ENCODE results near the gene THSD7A. TPM values are rescaled to one million over a fixed set of nuclear protein-coding genes. Genes with fewer than 3 reads are reported as not detected.

Gene THSD7A
- total RNA-seq, 4 donors from 2014 or later, result 3.9 to 12.3 (median 5.9) TPM

DNA sequence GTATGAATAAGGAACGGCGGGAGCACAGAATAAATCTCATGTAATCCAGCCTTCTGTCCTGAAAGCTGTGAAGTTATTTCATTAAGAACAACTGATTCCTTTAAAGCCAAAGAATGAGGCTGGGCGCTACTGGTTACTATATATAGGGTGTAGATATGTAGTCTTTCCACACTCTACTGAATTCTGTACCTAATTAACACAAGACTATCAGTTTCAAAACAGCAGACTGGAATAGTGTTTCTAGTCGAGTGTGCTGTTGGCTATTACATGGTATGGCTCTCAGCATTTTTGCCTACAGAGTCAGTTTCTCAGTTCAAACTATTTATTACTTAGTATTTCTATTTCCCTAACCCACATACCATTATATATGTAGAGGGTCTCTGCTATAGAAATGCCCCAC lies 163.3 kb downstream of the THSD7A start:
- TF ChIP-seq, protein P1, sequence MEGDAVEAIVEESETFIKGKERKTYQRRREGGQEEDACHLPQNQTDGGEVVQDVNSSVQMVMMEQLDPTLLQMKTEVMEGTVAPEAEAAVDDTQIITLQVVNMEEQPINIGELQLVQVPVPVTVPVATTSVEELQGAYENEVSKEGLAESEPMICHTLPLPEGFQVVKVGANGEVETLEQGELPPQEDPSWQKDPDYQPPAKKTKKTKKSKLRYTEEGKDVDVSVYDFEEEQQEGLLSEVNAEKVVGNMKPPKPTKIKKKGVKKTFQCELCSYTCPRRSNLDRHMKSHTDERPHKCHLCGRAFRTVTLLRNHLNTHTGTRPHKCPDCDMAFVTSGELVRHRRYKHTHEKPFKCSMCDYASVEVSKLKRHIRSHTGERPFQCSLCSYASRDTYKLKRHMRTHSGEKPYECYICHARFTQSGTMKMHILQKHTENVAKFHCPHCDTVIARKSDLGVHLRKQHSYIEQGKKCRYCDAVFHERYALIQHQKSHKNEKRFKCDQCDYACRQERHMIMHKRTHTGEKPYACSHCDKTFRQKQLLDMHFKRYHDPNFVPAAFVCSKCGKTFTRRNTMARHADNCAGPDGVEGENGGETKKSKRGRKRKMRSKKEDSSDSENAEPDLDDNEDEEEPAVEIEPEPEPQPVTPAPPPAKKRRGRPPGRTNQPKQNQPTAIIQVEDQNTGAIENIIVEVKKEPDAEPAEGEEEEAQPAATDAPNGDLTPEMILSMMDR (IDR thresholded peaks at IDR 0.05), result no peak
- ATAC-seq (ENCODE audit: low FRiP score) (no peak), DNase-seq (ENCODE audit: low spot score) (no peak)

DNA sequence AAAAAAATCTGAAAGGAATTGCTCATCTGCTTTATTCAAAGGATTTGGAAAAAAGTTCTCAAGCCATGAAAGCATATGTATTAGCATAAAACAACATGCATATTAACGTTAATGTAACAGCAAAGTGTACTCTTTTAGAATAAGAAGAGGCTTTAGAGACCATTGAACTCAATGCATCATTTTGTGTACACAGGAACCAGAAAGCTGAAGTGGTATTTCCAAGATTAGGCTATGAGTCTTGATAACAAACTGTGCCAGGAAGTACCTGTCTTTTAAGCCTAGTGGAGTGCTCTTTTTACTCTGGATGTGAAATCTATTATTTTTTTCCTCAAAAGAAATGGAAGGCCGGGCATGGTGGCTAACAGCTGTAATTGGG lies 164.2 kb downstream of the THSD7A start:
- ATAC-seq (ENCODE audit: low FRiP score) (no peak), DNase-seq (ENCODE audit: low spot score) (no peak)
- TF ChIP-seq, protein P1 (IDR thresholded peaks at IDR 0.05), result no peak

GRCh38 chr7:11667071-11667809 lies 164.8 kb downstream of the THSD7A start:
- TF ChIP-seq, protein P1 (IDR thresholded peaks at IDR 0.05), result no peak
- ATAC-seq (ENCODE audit: low FRiP score), result no peak

DNA sequence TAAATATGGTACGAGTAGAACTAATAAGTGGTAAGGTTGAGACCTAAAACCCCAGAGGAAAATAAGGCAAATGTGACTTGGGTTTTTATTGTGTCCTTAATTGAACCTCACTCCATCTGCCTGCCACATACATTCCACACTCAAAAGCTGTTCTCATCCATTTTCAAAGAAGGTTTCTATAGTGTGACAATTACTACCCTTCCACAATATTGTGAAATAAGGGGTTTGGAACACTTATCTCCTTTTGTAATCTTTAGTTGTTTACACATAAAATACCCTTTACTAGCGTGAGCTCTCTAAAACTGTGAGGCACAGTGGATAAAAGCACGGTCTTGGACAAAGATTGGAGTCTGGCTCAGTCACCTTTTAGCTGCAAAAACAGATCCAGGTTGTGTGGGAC lies 166.6 kb downstream of the THSD7A start:
- TF ChIP-seq, protein P1 (IDR thresholded peaks at IDR 0.05), result no peak
- no peak for DNase-seq (ENCODE audit: low spot score)
- ATAC-seq (ENCODE audit: low FRiP score), result no peak

More at GRCh38 chr7:11667071-11667809, 164.8 kb downstream of the THSD7A start:
- no peak for DNase-seq (ENCODE audit: low spot score)

DNA sequence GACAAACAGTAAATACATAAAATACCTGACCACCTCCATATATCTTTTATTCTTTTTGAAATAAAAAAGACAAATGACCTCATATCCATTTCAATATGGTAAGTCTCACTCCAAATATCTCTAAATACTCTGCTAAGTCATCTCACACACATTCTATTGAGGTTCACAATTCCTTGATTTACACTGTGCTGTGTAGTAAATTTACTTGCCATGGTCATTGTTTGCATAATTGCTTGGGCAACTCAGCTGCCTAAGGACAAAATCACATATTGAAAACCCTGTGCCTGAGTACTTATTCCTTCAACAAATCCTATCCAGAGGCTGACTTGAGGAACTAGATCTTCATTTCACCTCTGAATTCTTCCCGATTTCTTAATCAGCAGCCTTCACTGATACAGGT lies 176.4 kb downstream of the THSD7A start:
- DNase-seq (ENCODE audit: low spot score) (no peak), ATAC-seq (ENCODE audit: low FRiP score) (no peak)
- TF ChIP-seq, protein P1 (IDR thresholded peaks at IDR 0.05), result no peak

DNA sequence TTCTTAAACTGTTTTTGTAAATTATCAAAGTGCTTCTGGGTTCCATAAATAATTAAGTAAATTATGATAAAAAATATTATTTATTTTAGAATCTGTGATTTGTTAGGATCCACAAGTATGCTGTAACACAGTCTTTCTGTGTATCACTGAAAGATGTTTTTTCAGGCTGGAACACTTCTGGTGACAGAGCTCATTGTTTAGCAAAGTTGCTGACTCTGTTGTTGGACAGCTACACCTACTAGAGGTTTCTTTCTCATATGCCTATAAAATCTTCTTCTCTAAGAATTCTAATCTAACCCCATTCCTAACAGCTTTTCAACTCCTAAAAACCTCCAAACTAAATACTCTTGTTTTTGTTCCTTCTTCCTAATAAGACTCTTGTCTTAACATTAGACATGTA lies 176.8 kb downstream of the THSD7A start:
- TF ChIP-seq, protein P1 (IDR thresholded peaks at IDR 0.05), result no peak
- DNase-seq (ENCODE audit: low spot score) (no peak), ATAC-seq (ENCODE audit: low FRiP score) (no peak)

GRCh38 chr7:11650500-11650899 lies 181.5 kb downstream of the THSD7A start:
- no peak for ATAC-seq (ENCODE audit: low FRiP score)
- TF ChIP-seq, protein P1 (IDR thresholded peaks at IDR 0.05), result no peak
- DNase-seq (ENCODE audit: low spot score), result no peak
